ENCODE results near the gene PITX1. TPM values are rescaled to one million over a fixed set of nuclear protein-coding genes. Genes with fewer than 3 reads are reported as not detected.
"Not testable (repeated sequence)": the region's sequence is repeated elsewhere in the genome, so short reads cannot be mapped to it uniquely, and the experiment has no call there.

Gene PITX1
- total RNA-seq (2014; rRNA removed; shearing (Covaris generic)), result 45.3 and 61.7 TPM in 2 replicates
- polyA plus RNA-seq (2014; cell fraction: nucleus; rRNA removed), result 57.7 and 78.4 TPM in 2 replicates

DNA sequence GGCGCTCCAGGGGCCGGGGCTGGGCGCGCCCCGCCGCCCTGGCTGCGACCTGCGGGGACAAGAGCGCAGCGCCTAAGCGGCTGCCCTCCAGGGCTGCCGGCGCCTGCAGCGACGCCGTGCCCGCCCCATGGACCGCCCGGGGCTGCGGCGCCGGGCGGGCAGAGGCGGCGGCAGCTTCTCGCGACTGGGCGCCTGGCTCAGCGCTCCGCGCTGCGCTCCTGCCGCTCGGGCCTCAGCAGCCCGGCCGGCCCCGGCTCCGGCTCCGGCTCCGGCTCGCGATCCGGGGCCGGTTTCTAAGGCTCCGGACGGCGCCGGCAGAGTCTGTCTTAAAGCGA lies at the start of gene PITX1:
Gene PITX1, minus strand, starts transcription at position 328 of the 335 bp plus-strand sequence. CDS start 347 bp downstream, outside the sequence.
- no peak for DNase-seq (ENCODE audit: extremely low read depth, low read depth)

DNA sequence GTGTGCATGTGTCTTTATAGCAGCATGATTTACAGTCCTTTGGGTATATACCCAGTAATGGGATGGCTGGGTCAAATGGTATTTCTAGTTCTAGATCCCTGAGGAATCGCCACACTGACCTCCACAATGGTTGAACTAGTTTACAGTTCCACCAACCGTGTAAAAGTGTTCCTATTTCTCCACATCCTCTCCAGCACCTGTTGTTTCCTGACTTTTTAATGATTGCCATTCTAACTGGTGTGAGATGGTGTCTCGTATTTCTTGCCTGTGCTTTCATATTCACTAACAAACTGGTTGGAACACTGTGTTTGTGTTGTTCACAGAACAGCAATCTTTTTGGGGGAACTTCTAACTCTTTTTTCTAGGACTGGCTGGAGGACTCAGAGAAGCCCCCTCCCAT lies 49.3 kb upstream of the PITX1 start:
- DNase-seq (ENCODE audit: extremely low read depth, low read depth), result not testable (repeated sequence)

DNA sequence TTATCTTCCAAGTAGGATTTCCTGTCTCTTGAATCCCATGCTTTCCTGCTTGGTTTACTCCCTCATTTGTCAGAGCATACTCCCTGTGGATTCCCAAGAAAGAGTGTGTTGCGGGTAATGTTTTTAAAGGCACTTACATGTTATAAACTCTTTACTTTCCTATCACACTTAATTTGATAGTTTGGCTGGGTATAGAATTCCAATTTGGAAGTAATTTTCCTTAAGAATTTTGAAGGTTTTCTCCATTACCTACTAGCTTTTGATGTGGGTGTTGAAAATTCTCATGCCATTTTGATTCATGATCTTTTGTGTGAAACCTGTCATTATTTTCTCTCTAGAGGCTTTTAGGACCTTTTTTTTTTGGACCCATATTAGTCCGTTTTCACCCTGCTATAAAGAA lies 47.2 kb upstream of the PITX1 start:
- no peak for DNase-seq (ENCODE audit: extremely low read depth, low read depth)

DNA sequence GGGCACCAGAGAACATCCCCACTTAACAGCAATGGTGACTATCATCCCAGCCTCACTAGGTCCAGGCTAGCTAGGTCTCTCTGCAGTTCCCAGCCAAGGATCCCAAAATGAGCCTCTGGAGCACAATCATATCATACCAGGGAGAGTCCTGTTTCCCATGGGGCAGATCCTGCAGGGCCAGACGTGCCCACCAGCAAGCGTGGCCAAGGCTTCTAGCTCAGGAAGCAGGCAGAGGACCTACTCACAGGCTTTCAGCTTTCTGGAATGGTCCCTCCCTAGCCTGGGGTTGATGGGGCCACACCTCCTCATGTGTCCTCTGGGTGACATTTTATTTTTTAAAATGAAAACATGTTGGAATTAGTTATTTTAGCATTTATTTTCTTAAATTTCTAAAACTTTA lies 45.7 kb upstream of the PITX1 start:
- DNase-seq (ENCODE audit: extremely low read depth, low read depth), result no peak

DNA sequence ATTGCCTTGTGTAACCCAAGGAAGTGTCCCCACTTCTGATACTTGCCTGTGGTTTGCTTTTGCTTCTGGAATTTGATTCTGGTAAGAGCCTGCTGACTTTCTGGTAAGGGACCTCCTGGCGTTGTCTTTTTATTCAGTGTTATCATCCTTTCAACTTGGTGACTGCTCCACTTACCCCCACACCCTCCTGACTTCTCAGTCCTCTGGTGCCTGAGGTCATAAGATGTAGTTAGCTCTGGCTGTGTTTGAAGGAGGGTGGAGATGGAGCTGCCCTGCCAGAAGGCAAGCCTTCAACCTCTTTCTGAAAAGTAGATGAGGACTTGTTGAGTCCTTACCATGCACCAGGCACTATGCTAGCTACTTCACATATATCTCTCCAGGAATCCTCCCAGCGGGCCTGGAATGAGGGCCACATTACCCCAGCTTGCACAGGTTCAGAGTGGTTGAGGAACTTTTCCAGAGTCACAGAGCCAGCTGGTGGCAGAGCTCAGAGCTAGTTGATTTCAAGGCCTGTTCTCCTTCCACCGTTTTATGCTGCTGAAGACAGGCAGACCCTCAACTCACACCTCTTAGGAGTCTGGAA lies 45.2 kb upstream of the PITX1 start:
- no peak for DNase-seq (ENCODE audit: extremely low read depth, low read depth)

DNA sequence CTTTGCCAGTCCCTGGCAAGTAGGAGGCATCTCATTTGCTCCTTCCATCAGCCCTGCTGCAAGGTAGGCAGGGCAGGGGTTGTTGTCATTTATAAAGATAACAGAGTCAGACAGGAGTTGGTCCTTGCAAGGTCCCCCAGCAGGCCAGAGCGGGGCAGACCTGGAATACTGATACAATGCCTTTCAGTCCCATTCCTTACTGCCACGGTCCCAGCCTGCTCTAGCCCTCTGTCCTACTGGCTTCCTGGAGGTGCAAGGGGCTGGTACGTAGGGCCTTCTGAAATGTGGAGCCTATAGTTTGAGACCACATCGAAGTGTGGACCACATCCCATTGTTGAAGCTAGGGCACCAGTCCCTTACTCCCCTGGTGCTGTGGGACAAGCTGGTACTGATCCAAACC lies 42.8 kb upstream of the PITX1 start:
- no peak for DNase-seq (ENCODE audit: extremely low read depth, low read depth)

DNA sequence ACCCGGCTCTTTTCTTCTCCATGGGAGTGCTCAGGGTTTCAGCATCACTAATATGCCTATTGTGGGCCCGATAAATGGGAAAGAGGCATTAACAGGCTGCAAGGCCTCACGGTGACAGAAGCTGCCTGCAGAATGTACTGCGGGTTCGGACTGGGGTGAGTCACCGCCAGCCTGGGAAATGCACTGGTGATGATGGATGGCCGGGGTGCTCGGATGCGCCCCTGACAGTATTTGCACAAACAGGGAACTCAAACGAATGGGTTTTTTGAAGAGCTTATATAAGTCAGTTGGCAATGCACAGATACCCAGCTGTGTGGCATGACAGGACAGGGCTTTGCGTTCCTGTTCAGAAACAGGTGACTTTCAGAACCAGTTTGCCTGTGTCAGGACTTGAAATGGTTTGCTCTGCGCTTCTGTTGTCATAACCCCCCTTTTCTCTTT lies 42.0 kb upstream of the PITX1 start:
- no peak for DNase-seq (ENCODE audit: extremely low read depth, low read depth)

DNA sequence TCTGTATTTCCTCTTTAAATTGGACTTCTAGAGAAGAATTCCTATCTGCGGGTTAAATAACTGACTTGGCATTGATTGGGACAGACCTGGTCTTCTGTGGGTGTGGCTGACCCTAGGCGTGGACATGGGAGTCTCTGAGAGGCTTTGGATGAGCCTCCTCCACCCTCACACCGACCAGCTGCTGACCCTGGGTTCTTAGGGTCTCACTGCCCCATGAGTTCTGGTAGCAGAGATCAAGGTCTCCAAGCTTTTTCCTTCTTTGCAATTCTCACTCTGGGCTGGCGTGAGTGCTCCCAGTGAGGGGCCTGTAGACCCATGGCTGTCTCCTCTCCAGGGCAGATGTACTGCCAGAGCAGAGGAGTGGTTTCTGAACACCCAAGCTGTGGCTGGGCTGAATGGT lies 41.6 kb upstream of the PITX1 start:
- no peak for DNase-seq (ENCODE audit: extremely low read depth, low read depth)

DNA sequence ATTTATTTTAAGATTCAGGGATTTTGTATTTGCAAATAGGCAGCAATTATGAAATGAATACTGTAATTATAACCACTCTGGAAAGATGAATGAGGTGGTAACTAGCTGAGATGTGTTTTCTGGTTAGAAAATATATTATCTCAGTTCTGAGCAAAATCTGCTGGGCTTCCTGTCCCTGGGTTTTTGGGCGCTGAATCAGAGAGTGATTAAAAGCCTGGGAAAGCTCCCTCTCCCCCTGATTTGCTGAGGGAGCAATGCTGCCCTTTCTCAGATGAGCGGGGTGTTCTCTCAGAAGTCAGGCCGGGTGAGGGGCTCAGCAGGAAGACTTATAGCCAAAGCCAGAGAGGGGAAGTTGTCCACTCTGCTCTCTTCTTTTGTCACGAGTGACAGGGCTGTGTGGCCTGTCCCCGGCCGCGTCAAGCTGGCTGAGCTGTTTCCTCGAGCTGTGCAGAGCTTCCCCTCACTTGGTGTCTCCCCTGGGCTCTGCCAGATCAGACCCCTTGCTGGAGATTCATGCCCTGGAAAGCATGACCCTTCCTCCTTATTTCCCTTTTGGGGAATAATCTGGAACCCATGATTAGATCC lies 39.8 kb upstream of the PITX1 start:
- no peak for DNase-seq (ENCODE audit: extremely low read depth, low read depth)

DNA sequence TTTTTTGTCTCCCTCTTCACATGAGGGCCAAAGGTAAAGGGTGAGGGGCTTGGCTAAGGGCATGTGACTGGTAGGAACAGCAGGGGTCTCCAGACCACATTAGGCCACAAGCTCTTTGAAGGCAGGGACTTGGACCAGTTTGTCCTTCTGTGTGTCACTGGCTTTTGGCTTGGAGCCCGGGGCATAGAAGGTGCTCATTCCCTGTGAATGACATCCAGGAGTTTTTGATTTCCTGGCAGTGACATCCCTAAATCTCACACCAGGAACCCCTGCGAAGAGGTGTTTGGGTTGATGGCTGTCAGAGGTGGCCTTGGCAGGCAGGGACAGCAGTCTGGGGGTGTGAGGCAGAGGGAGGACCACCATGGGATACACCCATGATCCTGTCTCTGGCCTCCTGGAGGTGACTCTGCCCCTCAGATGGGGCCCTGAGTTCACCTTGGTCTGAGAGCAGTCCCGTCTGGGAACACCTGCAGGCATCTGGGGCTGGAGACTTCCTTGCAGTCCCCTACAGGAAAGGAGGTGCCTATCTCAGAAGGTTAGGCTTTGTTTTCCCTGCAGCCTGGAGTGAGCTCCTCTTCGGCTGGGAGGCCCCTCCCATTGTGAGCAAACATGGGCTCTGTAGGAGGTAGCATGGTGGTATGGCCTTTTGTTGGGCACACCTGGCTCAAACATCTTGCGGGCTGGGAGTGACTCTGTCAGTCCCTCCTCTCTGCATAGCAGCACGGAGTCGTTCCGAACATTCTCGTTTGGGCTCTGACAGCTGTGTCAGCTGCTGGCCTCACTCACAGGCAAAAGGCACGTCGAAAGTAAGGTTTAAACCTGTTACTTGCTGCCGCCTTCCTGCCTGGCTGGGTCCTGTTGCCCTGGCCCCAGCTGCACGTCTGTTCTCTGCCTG lies 38.6 kb upstream of the PITX1 start:
- DNase-seq (ENCODE audit: extremely low read depth, low read depth), result no peak

DNA sequence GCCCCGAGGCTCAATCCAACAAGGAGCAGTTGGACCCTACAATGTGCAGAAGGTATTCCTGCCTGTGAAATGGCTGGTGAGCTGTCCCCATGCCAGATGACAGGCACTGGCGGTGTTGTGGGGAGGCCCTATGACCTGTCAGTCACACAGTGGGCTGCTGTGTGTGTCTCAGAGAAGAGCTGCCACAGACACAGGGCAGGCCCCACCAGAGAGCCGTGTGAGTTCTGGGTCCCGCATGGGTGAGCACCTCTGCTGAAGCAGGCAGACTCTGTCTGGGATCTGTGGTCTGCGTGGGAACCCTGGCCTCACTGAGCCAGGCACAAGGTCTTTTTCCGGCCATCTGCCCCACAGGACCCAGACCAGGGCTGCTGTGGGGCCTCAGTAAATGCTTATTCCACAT lies 37.3 kb upstream of the PITX1 start:
- no peak for DNase-seq (ENCODE audit: extremely low read depth, low read depth)

DNA sequence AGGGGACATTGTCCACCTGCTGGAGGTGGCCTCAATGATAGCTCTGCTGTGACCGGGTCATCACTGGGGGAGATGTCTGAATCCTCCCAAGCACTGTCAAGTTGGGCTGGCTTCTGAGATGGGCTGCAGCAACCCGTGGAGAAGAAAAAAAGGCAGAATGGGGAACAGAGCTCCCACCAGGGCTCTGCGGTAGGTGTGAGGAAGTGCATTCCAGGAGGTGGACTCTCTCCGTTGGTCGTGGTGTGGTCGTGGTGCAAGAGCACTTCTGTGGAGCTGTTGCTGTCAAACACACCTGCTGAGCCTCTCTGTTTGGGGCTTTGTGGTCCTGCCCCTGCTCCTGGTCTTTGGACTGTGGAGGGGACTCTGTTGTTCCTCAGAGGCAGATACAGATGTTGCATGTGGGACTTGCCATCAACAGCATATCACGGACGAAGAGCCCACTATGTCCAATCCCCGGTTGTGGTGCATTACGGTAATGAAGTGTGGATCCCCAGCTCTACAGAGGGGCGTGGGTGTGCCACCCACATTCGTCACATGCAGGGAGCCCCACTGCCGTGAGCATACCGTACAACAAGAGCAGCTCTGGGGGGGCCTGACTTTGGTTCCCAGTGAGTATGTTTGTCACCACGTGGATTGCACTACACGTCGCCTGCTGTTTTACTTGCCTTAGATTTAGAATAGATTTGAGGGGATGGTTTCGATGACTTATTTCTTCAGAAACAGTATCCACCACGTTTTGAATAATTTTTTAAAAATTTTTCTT lies 36.0 kb upstream of the PITX1 start:
- no peak for DNase-seq (ENCODE audit: extremely low read depth, low read depth)

DNA sequence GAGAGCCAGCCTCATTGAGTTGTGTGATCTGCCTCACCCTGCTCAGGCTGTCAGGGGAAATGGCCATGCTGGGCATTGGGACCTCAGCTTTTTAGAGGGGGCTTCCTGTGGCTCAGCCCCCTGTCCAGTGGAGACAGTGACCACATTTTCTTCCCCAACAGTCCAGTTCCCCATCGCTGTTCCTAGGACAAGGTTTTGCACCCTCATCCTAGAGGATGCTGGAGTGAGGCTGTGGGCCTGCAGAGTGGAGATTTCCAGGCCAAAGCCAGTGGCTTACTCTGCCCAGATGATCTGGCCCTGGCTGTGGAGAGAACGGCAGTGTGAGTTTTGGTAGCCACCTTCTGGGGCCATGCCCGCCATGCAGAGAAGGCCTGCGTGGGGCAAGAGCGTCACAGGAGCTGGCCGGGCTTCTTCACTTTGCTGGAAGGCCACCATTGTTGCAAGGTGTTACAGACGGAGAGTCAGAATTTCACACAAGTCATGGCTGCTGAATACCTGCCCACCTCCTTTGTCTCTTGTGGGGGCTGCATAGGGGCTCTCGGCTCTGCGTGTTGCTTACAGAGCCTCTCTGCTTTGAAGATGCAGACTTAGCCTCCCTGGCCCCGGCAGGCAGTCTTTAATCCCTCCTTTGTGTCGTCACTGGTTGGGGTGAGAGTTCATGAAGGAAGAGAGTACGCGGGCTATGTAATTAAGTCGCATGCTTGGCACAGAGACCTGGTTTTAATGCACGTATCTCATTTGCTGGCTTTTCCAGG lies 35.2 kb upstream of the PITX1 start:
- no peak for DNase-seq (ENCODE audit: extremely low read depth, low read depth)

DNA sequence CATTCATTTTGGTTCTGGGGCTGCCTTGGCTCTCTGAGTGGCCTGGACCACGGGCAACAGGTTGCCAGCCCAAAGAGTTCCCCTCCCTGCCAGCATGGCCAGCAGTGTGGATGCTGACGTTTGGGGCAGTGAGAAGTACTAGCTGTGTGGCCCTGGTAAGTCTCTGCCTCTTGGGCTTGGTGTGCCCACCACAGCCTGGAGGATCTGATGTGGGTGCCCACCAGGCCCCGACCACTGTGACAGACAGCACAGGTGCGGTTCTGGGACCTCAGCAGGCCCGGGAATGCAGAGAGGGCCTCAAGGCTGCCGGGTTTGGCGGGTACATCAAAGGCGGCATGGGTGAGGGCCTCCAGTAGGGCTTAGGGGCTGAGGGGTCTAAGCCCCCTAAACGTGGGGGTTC lies 33.6 kb upstream of the PITX1 start:
- no peak for DNase-seq (ENCODE audit: extremely low read depth, low read depth)

DNA sequence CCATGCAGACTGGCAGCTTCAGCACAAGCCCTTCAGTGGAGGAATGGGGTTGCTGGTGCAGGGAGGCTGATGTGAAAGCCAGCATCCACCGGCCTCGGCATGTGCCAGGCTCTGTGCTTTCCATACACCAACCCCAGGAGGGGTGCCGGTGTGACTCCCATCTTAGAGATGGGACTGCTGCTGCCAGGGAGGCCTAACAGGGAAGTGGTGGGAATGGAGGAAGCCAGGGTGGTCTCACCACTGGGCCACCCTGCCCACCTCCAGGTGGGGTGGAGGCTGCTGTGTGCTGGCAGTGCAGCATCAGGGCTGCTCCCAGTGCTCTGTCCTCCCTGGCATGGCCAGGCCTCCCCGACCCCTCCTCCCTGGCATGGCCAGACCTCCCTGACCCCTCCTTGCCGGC lies 32.8 kb upstream of the PITX1 start:
- DNase-seq (ENCODE audit: extremely low read depth, low read depth), result no peak

DNA sequence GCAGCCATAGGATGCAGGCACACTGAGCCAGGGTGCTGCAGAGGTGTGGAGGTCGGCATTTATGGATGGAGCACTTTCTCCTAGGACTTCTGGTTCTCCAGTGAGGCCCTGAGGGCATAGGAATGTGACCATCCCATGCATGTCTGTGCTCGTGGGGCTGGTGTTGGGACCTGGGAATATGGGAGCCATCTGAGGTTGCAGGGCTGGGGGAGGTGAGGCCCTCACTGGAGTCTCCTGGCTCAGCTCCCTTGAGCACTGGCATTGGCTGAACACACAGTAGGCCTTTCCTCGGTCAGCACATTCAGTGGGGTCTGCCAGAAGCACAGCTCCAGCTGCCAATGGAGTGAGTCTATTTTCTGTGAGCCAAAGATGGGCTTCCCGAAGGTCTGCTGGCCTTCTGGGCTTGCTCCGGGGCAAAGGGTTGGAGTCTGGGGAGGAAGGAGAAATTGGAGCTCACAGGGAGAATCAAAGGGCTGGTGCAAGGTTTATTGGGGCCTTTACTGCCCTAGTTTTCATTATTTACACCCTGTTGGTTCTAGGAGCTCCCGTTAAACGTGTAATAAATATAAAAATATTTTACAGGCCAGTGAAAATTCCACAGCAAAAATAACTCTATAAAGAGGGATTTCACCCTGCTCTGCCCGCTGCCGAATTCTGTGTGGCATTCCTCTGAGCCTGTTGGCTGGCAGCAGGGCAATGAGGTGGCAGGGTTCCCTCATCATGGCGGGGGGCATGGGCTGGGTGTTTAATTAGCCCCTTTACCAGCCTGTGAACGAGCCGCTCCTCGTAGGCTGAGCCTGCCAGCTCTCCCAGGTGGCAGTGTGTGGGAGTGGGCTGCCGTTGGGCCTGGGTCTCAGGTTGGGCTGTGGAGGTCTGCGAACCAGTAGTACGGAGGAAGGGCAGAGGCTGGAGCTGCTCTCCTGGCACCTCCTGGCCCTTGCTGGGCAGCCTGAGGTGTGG lies 31.6 kb upstream of the PITX1 start:
- DNase-seq (ENCODE audit: extremely low read depth, low read depth), result no peak

DNA sequence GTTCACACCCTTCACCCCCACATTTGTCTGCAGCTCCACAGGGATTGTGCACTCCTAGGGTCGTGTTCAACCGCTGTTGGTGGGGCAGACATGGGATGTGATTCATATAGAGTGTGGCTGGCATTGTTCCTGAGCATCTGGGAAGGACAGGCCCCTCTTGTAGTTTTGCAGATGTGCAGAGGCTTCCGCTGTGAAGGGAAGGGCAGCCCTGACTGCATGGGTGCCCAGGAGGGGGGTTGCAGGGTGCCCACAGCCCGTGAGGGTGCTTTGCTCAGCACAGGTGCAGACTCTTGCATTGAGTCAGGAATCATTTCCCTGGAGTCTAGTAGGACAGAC lies 30.2 kb upstream of the PITX1 start:
- DNase-seq (ENCODE audit: extremely low read depth, low read depth), result no peak

DNA sequence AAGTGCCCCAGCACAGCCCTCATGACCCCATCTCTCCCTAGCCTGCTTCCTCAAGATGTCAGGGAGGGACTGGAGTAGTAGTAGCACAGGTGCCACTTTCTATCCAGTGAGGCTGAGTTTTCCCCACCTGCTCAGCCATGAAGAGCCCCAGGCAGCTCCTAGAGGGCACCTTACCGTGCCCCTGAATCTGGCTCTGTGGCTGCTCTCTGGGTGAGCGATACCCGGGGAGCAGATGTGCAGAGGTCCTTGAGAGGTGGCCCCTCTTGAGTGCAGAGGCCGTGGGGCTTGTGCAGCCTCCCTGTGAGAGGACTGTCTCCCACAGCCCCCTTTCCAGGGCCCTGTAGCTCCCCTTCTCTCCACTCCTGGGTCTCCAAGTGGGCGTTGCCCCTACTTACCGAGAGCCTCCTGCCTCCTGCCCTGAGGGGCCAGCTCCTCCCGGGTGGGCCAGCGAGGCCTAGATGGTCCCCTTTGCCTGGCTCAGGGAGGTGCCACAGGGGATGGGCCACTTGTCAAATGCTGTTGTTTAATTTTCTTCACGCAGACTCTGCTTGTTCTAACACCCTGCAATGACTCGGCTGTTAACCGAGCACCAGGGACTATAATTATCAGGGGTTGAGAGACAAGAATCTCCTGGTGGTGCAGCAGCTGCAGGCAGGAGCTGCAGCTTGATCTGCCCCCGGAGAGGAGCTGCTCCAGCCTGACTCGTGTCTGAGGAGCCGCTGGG lies 29.6 kb upstream of the PITX1 start:
- no peak for DNase-seq (ENCODE audit: extremely low read depth, low read depth)

DNA sequence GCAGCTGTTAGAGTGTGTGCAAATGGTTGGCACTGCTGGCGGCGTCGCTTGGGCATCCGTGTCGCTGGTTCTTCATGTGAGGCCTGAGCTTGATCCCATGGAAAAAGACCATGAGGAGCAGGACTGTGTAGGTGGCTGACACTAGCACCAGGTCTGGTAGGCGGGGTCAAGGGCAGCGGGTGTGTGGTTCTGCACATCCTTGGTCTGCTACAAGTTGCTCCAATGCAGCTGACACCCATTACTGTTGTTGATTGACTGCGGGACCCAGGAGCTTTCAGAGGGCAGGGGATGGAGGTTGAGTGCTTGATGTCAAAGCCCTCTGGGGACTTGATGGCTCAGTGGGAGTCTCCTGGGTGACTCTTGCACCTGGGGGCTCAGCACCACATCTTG lies 29.0 kb upstream of the PITX1 start:
- no peak for DNase-seq (ENCODE audit: extremely low read depth, low read depth)
